ENCODE data around the gene EXOG. TPM values are rescaled to one million over a fixed set of nuclear protein-coding genes. Genes with fewer than 3 reads are reported as not detected.

The EXOG gene
- total RNA-seq, 1 donor from 2014 or later = 26.2 TPM

DNA sequence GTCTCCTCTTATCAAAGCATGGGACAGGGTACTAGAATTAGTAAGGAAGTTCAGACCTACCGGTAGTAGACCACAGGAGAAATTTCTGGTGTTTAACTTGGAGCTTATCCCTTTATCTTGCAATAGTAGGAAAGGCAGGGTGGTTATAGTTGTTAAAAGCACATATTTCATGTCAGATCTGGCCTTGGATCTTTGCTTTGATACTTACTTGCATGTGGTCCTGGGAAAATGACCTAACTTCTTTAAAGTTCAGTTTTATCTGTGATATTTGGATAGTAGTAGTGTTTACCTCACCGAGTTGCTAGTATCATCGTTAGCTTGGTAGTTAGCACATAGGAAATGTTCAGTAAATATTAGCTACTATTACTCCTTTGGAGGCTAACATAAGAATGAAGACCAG, 15.4 kb downstream of the EXOG start:
- peaks cover 9% of the 10 kb centered on the region for H3K36me3 Mint-ChIP-seq (ENCODE audit: low read depth)
- H3K4me1 Mint-ChIP-seq = no peaks in the 10 kb centered on the region
- no peak overlapping the region for H3K27ac Mint-ChIP-seq (ENCODE audit: unreplicated experiment)
- TF ChIP-seq, protein P1, sequence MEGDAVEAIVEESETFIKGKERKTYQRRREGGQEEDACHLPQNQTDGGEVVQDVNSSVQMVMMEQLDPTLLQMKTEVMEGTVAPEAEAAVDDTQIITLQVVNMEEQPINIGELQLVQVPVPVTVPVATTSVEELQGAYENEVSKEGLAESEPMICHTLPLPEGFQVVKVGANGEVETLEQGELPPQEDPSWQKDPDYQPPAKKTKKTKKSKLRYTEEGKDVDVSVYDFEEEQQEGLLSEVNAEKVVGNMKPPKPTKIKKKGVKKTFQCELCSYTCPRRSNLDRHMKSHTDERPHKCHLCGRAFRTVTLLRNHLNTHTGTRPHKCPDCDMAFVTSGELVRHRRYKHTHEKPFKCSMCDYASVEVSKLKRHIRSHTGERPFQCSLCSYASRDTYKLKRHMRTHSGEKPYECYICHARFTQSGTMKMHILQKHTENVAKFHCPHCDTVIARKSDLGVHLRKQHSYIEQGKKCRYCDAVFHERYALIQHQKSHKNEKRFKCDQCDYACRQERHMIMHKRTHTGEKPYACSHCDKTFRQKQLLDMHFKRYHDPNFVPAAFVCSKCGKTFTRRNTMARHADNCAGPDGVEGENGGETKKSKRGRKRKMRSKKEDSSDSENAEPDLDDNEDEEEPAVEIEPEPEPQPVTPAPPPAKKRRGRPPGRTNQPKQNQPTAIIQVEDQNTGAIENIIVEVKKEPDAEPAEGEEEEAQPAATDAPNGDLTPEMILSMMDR (conservative IDR thresholded peaks at IDR 0.05) = no peak
- no peaks in the 10 kb centered on the region for H3K9me3 Mint-ChIP-seq
- no peak overlapping the region for H3K4me3 Mint-ChIP-seq
- DNase-seq (ENCODE audit: low read depth, low spot score) = no peak
- H3K27me3 Mint-ChIP-seq (ENCODE audit: low read depth) = no peaks in the 10 kb centered on the region

DNA sequence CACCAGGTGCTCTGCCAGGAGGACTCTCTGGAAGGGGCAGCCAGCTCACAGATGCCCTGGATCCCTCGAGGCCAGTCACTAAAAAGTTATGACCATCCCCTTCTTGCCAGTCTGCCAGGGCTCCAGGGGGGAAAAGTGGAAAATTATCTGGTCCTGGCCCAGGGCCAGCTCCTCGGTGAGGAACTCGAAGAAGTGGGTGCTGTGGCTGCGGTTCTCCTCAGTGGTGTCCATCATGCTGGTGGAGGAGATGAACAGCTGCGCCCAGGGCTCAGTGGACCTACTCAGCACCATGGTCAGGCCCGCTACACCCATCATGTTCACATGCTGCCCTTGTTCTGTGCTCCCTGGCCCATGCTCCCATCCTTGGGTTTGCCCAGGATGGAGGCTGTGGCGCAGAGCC, 19.2 kb downstream of the EXOG start:
- no peaks in the 10 kb centered on the region for H3K9me3 Mint-ChIP-seq
- H3K27ac Mint-ChIP-seq (ENCODE audit: unreplicated experiment) = no peak overlapping the region
- TF ChIP-seq, protein P1 (conservative IDR thresholded peaks at IDR 0.05) = no peak
- H3K27me3 Mint-ChIP-seq (ENCODE audit: low read depth) = no peaks in the 10 kb centered on the region
- DNase-seq (ENCODE audit: low read depth, low spot score) = no peak
- H3K4me3 Mint-ChIP-seq = no peak overlapping the region
- no peaks in the 10 kb centered on the region for H3K4me1 Mint-ChIP-seq
- H3K36me3 Mint-ChIP-seq (ENCODE audit: low read depth) = peaks cover 9% of the 10 kb centered on the region

DNA sequence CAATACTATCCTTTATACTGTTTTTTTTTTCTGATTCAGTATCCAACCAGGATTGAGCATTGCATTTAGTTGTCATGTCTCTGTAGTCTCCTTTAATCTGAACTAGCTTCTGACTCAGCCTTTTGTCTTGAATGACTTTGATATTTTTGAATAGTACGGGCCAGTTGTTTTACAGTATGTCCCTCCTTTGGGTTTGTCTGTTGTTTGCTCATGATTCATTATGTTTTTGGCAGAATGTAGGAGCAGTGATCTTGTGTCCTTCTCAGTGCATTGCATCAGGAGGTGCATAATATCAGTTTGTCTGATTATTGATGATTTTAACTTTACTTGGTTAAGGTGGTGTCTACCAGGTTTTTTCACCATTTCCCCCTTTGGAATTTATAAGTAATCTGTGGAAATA, 20.5 kb downstream of the EXOG start:
- Mint-ChIP-seq H3K4me3 (no peak overlapping the region), H3K9me3 (no peaks in the 10 kb centered on the region), H3K36me3 (ENCODE audit: low read depth) (peaks cover 9% of the 10 kb centered on the region), H3K4me1 (no peaks in the 10 kb centered on the region), H3K27me3 (ENCODE audit: low read depth) (no peaks in the 10 kb centered on the region), H3K27ac (ENCODE audit: unreplicated experiment) (no peak overlapping the region)
- TF ChIP-seq, protein P1 (conservative IDR thresholded peaks at IDR 0.05) = no peak
- DNase-seq (ENCODE audit: low read depth, low spot score) = no peak

DNA sequence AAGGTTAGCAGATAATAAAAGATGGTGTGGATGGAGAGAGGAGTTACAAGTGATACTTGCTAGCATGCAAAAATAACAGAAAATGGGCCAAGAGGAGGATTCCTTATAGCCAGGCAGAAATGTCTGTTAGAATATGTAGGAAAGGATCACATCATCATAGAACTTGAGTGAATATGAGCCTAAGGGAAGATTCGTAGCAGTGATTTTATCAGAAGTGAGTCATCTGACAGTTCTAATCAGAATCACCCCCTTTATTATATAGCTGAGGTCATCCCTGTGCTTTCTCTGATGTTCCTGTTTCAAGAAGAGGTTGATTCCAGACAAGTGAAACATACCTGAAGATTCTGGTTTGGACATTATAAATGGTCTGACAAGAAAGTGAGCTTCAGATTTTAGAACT, 22.9 kb downstream of the EXOG start:
- Mint-ChIP-seq H3K4me3 (no peak overlapping the region), H3K9me3 (no peaks in the 10 kb centered on the region), H3K36me3 (ENCODE audit: low read depth) (peaks cover 9% of the 10 kb centered on the region), H3K4me1 (no peaks in the 10 kb centered on the region), H3K27me3 (ENCODE audit: low read depth) (no peaks in the 10 kb centered on the region), H3K27ac (ENCODE audit: unreplicated experiment) (no peak overlapping the region)
- no peak for DNase-seq (ENCODE audit: low read depth, low spot score)
- TF ChIP-seq, protein P1 (conservative IDR thresholded peaks at IDR 0.05) = no peak

DNA sequence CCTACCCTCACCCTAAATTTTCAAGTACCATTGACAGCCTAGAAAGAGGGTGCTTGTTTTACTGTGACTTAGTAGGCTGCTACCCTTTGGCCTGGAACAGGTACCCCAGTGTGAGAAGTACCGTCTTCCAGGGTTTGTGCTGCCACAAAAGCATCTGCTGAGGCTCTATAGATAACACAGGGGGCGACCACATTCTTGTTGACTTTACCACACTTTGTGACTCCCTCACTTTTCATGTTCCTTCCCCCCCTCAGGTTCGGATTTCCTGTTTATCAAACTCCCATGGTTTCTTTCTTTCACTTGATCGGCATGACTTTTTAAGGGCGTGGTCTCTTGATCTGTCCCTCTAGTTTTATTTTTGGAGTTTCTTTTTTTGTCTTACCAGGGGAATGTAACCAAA, 23.5 kb downstream of the EXOG start:
- Mint-ChIP-seq H3K9me3 (no peaks in the 10 kb centered on the region), H3K36me3 (ENCODE audit: low read depth) (peaks cover 8% of the 10 kb centered on the region), H3K27ac (ENCODE audit: unreplicated experiment) (no peak overlapping the region), H3K4me1 (no peaks in the 10 kb centered on the region), H3K27me3 (ENCODE audit: low read depth) (no peaks in the 10 kb centered on the region), H3K4me3 (no peak overlapping the region)
- DNase-seq (ENCODE audit: low read depth, low spot score) = no peak
- TF ChIP-seq, protein P1 (conservative IDR thresholded peaks at IDR 0.05) = no peak
